ENCODE data around the gene DPYSL4.

The DPYSL4 gene

DNA sequence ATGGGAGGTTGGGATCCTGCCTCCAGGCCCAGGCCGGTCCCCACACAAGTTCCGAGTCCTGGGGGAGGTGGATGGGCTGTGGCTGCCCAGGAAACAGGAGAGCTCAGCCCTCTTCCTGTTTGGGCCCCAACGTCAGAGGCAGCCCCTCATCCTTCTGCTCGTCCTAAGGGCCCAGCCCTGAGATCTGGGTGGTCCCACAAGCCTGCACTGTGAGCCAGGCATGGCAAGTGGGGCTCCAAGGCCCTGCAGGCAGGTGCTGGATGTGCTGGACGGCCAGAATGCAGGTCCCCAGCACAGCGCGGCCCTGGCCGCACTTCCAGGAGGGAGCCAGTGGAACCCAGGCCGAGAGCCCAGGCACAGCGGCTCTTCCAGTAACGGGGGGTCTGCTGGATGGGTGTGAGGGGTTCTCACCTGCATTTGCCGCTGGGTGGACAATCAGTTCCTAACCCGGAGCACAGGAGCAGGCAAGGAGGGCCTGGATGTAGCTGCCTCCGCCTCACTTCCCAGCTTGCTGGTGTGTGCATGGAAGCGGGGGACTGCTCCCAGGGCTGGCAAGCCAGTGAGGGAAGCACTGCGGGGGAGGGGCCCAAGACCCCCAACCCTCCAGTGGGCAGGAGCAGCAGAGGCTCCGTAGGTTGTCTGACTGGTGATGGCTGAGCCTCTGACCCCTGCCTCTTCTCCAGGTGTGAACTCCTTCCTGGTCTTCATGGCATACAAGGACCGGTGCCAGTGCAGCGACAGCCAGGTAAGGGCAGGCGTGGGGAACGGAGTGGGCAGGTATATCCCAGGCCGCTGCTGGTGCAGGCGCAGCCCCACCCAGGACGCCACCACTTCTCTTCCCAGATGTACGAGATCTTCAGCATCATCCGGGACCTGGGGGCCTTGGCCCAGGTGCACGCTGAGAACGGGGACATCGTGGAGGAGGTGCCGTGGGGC lies 9.7 kb downstream of the DPYSL4 start:
- DNase-seq (ENCODE audit: low spot score): no peak

DNA sequence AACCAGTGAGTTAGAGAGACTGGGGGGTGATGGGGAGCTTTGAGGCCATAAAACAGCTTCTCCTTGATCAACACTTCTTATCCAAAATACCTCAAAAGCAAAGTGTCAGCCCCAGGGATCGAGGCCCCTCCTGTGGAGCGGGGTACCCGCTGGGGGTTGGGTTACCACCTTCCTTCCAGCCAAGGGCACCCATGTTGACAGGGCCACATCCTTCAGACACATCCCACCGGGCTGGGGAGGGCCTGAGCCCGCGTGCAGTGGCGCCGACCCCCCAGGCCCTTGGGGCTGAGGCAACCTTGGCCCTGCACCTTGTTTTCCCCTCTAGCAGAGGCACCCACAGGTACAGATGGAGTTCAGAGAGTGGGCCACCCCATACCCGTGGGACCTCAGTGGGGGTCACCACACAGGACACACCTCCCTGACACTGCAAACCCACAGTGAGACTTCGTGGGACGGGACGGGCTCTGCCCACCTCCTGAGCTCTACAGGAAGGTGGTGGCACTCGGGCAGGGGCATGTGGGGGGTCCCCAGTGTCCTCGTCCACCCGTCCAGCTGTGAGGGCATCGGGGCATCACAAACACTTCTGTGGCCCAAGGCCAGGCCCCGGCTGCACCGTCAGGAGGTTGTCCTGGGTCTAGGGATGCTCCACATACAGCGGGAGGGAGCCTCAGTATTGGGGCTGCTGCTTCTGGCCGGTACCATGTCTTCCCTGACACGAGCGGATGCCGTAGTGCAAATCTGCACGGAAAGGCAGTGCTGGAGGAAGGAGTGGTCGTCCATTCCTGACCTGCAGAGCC lies 10.7 kb downstream of the DPYSL4 start:
- DNase-seq (ENCODE audit: low spot score): no peak

DNA sequence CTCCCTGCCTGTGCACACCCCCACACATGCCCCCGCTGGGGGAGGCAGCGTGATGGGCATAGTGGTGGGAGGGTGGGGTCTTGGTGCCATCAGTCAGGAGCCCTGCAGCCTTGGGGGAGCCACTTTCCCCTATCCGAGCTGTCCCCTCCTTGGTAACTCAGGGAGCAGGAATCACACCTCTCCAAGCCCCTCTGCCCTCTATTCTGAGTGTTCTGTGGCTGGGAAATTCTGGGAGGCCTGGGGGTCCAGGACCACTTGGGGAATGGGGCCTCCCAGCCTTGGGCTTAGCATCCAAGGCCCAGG lies 11.3 kb downstream of the DPYSL4 start:
- DNase-seq (ENCODE audit: low spot score): no peak

DNA sequence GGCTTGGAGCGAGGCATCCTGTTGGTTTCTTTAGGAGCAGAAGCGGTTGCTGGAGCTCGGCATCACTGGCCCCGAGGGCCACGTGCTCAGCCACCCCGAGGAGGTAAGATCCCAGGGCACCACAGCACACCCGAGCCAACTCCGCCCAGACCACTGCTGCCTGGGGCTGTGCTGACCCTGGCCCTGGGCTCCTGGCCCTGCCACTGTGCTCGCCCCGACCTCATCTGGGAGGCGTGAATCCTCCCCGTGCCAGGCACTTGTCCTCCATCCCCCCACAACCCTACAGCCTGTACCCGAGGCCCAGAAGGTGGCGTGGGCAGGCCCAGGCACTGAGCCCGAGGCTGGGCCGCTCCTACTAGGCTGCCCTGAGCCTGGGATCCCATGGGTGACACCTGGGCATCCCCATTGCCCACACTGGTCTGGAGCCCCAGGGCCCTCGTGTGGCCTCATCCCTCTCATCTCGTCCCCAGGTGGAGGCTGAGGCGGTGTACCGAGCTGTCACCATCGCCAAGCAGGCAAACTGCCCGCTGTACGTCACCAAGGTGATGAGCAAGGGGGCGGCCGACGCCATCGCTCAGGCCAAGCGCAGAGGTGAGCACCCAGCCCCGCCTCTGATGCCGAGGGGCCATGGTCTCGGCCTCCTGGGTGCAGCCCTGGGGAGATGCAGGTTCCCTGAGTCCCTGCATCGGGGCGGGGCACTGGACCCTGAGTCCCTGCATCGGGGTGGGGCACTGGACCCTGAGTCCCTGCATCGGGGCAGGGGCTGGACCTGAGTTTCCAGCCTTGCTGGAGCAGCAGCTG lies 11.8 kb downstream of the DPYSL4 start:
- no peak for DNase-seq (ENCODE audit: low spot score)

DNA sequence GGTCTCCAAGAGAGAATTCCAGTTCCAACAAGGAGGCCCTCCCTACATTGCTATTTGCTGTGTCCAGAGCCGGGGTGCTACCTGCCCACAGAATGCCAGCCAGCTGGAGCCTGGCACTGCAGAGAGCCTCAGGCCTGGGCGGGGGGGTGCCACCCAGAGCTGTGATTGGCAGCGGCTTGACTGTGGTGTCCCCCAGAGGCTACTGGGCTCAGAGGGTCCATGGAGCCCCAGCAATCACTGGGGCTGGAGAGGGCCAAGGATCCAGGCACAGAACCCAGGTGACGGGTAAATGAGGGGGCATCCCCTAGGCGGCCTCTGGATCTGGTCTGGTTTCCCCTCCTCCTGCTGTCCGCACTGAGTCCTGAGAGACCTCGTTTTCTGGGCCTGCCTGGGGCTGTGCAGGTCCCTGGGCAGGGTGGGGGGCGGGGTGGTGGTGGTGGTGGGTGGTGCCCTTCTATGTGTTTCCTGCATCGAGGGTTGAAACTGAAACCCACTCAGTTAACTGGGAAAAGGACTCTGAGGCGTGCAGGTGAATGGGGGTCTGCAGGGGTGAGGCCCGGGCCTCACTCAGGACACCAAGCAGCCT lies 12.6 kb downstream of the DPYSL4 start:
- DNase-seq (ENCODE audit: low spot score): no peak

DNA sequence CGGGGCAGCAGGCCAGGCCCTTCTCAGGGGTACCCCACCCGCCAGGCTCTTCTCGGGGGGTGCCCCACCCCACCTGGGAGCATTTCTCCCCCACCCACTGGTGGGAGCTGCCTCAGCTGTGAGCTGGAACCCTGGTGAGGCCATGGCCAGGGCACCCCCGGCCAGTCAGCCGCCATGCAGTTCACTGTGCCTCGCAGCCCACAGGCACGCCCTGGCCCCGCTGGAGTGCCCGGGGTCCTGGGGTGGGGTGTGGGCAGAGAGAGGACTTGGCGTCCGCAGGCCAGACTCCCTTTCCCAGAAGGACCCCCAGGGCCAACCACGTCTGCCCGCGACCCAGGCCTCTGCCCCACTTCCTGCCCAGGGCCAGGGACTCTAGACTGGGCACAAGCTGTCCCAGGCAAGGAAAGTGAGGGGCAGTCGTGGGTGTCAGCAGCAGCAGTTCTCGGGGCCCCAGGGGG lies 13.1 kb downstream of the DPYSL4 start:
- no peak for DNase-seq (ENCODE audit: low spot score)

DNA sequence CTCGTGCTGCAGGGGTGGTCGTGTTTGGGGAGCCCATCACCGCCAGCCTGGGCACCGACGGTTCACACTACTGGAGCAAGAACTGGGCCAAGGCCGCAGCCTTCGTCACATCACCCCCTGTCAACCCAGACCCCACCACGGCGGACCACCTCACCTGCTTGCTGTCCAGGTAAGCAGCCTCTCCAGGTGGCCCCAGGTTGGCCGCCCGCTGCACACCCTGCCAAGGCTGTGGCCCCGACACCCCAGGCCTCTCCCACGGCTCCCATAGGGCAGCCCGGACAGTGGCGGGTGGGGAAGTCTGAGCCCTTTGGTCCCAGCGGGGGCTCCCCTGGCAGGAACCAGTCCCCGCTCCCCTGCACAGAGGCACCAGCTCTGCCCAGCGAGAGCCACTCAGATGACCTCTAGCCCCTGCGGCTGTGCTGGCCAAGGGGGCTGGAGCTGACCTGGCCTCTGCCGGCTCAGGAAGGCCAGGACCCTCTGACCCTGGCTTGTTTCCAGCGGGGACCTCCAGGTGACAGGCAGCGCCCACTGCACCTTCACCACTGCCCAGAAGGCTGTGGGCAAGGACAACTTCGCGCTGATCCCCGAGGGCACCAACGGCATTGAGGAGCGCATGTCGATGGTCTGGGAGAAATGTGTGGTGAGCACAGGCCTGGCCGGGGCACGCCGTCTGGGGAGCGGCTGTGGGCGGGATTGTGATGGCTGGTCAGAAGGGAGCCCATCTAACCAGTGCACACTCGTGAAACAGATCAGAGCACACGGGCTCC lies 13.8 kb downstream of the DPYSL4 start:
- no peak for DNase-seq (ENCODE audit: low spot score)

DNA sequence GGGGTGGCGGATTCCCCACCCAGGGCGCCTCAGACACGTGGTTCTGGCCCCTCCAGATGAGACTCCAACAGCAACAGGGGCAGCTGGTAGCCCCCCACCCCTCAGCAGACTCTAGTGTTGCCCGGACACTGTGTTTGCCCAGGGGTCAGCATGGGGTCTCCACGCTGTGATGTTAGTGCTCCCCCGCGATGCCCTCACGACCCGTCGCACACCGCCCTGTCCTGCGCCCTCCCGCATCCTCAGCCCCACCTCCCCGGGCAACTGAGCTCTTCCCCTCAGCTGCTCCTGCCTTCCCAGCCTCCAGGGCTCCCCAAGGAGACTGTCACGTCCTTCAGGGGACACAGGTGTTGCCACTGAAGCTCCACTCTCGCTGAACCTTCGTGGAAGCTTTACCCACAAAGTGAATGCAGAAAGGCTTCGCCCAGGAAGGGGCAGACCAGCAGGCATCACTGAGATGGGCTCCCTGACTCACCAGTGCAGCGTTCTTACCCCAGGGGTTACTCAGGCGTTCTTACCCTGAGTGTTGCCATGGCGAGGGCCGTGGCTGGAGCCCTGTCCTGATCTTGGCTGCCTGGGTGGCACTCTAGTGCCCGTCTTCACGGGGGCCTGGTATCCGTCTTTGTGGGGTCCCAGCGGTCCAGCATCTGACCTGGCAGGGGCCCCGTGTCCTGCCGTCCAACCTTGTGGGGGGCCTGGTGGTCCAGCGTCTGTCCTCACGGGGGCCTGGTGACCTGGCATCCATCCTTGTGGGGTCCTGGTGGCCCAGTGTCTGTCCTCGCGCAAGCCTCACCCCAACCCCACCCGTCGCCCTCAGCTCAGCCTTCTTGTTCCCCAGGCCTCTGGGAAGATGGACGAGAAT lies 14.6 kb downstream of the DPYSL4 start:
- DNase-seq (ENCODE audit: low spot score): no peak

DNA sequence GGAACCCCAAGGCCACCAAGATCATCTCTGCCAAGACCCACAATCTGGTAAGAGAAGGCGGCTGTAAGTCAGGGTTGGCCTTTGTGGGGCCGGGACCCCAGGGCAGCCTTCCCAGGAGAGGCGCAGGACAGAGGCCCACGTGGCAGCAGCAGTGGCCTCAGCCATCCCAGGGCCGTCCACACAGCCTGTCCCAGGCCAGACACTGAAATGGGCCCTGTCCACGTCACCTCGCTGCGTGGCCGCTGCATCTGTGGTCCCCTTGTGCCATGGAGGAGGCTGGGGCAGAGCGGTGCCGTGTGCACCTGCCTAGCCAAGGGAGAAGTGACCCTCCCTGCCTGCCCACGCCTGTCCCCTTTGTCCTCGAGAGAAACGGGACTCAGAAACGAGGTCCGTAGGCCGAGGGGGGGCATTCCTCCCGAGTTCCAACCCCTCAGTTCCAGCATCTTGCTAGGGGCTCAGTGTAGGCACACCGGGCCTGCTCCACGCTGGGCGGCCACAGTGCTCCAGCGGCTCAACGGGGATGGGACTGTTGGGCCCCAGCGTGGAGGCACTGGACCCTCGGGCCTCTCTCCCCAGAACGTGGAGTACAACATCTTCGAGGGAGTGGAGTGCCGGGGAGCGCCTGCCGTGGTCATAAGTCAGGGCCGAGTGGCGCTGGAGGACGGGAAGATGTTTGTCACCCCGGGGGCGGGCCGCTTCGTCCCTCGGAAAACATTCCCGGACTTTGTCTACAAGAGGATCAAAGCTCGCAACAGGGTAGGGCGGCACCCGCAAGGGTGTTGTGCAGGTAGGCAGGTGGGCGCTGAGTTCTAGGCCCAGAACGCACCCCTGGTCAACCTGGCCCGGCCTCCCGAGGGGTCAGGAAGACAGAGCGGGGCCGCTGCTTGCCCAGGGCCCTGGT lies 15.6 kb downstream of the DPYSL4 start:
- DNase-seq (ENCODE audit: low spot score): no peak

DNA sequence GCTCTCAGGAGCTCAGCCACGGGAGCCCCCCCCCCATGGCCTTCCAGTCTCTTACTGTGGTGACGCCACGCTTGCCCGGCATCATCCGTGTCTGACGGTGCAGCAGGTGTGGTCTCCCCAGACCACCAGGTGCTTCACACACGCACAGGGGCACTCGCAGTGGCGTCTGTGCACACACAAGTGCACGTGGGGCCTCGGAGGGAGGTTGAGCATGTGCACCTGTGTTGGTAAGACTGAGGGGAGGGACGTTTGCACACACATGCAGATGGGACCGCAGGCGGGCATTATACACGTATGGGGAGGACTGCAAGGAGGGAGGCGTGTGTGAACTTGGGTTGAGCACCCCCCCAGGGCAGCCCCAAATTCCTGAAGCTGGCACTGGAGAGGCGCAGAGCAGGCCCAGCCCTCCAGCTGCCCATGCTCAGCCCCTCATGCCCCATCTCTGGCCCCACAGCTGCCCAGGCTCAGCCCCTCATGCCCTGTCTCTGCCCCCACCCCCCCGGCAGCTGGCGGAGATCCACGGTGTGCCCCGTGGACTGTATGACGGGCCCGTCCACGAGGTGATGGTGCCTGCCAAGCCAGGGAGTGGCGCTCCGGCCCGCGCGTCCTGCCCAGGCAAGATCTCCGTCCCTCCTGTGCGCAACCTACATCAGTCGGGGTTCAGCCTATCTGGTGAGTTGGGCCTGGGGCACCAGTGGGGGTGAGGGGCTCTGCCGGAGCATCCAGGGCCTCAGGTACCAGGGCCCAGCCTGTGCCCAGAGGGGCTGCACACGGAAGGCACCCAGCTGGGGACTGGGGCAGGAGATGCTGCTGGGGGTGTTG lies 16.7 kb downstream of the DPYSL4 start:
- DNase-seq (ENCODE audit: low spot score): no peak

DNA sequence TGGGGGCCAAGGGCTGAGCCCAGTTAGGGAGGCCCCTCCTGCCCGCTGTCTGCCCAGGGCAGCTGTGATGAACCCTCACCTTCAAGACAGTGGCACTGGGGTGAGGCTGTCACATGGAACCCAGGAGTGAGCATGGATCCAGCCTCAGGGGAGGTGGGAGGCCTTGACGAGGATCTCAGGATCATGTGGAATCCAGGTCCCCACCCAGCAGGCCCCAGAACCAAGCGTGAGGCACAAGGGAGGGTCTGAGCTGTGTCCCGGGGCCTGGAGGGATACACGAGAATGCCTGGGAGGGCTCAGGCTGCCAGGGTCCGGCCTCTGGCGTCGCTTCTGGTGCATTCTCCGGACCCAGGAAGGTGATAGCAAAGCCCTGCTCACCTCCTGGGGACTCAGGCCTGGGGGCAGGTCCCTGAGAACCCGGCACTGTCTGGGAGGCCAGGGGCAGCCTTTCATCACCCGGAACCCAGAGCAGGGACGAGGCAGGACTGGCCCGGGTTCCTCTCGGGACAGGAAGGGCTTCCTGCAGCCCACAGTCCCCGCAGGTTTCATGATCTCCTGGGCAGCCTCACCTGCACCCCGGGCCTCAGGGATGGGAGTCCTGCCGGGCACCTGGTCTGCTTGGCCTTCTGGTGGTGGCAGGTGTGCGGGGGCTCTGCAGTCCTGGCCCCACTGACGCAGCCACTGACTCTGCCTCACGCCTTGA lies 17.5 kb downstream of the DPYSL4 start:
- no peak for DNase-seq (ENCODE audit: low spot score)

DNA sequence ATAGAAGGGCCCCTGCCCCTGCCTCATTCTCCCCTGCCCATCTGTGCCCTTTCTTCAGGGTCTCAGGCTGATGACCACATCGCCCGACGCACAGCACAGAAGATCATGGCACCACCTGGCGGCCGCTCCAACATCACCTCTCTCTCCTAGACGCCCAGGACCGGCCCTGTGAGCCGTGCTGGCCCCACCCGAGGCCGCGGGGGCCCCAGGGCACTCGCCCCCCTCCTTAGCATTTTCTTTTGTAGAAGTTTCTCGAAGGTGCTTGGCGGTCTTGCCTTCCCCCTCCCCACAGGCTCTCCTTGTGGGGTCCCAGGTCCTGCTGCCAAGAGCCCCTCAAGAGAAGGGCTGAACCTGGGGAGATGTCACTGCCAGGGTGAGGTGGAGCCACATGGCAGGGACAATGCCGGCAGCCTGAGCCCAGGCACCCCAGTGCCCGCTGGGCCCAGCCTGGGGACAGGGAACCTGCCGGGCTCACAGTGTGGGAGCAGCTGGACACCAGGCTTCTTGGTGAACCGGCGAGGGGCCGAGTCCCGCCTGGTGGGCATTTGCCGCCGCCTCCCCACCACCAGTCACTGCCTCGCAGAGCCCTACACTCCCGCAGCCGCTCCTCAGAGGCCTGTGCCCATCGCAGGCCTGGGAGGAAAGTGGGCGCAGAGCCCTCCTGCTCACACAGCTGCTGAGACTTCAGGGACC lies 18.2 kb downstream of the DPYSL4 start:
- DNase-seq (ENCODE audit: low spot score): no peak

DNA sequence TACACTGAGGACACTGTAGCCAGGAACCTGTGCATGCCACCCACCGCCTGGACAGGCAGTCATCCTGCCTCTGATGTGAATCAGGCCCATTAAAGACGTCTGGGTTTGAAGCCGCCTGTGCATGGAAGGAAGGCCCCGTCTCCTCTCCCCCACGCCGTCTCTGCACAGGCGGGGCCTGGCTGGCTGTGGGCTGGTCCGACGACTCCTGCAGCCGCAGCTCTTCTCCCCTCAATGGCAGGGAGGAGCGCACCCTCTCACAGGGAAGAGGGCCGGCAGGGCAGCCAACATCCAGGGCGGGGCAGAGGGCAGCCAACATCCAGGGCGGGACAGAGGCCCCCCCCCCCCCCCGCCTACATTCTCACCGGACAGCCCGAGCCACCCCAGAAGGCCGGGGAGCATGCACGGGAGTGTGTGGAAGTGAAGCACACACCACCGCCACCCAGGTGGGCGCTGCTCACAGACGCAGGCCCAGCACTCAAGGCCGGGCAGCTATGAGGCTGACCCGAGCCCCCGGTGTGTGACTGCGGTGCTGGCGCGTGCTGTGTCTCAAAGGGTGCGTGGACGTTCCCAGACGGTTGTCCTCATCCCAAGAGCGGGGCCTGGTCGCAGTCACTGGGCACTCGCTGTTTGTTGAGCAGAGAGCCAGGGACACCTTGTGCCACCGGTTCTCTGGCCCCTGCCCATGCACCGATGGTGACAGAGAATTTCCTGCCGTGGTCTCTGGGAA lies 19.1 kb downstream of the DPYSL4 start:
- no peak for DNase-seq (ENCODE audit: low spot score)

DNA sequence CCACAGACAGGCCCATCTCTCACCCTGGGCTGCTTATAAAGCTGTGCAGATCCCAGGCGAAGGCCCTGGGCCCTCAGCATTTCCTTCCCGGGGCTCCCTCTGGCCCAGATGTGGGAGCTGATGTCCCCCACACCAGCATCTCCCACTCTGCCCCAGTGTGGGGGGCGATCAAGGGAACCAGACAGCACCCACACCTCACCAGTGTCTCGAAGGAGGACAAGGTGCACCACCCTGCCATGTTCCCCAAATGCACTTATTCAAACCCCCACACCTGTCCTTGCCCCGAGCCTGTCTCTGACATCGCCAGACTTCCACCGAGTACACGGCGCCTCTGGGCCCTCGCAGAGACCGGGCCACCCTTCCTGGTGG lies 19.6 kb downstream of the DPYSL4 start:
- no peak for DNase-seq (ENCODE audit: low spot score)

DNA sequence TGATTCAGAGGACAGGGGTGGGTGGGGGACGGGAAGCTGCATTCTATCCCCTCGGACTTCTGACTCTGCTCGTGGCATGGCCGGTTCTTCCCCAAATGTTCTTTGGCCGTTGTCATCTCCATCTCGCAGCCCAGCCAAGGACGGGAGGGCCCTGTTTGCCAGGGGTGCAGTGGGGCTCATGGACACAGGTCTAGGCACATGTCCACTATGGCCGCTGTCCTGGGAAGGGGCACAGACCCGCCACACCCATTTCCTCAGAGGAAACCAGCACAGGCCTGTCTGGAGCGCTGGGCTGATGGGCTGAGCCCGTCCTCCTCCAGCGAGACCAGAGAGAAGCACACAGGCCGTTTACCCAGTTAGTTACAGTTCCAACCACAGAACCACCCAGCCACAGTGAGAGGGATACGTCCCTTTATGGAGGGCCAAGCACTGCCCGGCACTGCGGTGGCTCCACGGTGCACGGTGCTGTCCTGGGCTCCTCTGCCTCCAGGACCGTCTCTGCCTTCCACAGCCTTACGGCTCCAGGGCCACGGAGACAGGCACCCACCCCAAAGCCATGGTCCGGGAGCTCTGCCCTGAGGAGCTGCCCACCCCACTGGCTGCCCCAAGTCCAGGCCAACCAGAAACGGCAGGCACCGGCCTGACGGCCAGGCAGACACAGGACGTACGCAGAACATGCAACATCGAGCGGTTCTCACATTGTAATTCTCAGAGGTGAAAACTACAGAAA lies 20.2 kb downstream of the DPYSL4 start:
- DNase-seq (ENCODE audit: low spot score): no peak
